Measurements from ENCODE around the gene TTBK1. TPM values are rescaled to one million over a fixed set of nuclear protein-coding genes. Genes with fewer than 3 reads are reported as not detected.

Gene TTBK1
- total and polyA plus RNA-seq, 2 donors from 2014 or later = 0.26 to 0.31 TPM

DNA sequence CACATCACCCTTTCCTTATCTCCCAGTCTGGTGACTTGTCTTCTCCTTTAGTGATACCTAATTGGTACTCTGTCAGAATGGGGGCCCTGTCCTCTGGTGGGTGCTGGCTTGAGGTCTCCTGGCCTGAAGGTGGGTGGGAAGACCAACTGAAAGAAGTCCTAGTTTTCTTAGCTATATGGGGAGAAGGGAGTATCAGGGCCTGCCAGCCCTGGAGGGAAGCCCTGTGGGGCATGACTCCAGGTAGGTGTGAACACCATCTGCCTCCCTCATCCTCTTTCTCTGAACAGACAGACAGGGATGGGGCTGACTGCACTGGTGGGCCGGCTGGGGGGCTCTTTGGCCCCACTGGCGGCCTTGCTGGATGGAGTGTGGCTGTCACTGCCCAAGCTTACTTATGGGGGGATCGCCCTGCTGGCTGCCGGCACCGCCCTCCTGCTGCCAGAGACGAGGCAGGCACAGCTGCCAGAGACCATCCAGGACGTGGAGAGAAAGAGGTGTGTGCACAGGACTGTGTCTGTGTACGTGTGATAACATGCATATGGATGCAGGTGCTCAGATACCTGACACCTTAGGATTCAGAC, 60.6 kb downstream of the TTBK1 start:
- FAIRE-seq (no peak), DNase-seq (no peak)
- Histone ChIP-seq H3K4me3 (ENCODE audit: low read length in 3 of 3) (no peak overlapping the region), H3K36me3 (ENCODE audit: control insufficient read depth in 2 of 3, insufficient read depth in 3 of 3, low read length in 3 of 3) (no peaks in the 10 kb centered on the region), H3K9me3 (ENCODE audit: control insufficient read depth in 2 of 3, insufficient read depth in 1 of 3, low read length in 3 of 3) (no peaks in the 10 kb centered on the region), H3K27ac (ENCODE audit: low read depth in 2 of 2, low read length in 2 of 2) (no peak overlapping the region), H3K9ac (ENCODE audit: low read length in 3 of 3) (no peak overlapping the region), H3K4me1 (ENCODE audit: control insufficient read depth in 2 of 3, insufficient read depth in 2 of 3, low read depth in 1 of 3, low read length in 3 of 3) (peaks cover 0 to 7% (median 0%) of the 10 kb centered on the region in 3 donors), H3K27me3 (ENCODE audit: control insufficient read depth, insufficient read depth, low read length) (no peaks in the 10 kb centered on the region)
- intact Hi-C loops (cut with DNase I) = no loop called here
- TF ChIP-seq, protein P1, sequence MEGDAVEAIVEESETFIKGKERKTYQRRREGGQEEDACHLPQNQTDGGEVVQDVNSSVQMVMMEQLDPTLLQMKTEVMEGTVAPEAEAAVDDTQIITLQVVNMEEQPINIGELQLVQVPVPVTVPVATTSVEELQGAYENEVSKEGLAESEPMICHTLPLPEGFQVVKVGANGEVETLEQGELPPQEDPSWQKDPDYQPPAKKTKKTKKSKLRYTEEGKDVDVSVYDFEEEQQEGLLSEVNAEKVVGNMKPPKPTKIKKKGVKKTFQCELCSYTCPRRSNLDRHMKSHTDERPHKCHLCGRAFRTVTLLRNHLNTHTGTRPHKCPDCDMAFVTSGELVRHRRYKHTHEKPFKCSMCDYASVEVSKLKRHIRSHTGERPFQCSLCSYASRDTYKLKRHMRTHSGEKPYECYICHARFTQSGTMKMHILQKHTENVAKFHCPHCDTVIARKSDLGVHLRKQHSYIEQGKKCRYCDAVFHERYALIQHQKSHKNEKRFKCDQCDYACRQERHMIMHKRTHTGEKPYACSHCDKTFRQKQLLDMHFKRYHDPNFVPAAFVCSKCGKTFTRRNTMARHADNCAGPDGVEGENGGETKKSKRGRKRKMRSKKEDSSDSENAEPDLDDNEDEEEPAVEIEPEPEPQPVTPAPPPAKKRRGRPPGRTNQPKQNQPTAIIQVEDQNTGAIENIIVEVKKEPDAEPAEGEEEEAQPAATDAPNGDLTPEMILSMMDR (IDR thresholded peaks at IDR 0.05; ENCODE audit: borderline replicate concordance, extremely low read depth, insufficient read depth) = no peak

DNA sequence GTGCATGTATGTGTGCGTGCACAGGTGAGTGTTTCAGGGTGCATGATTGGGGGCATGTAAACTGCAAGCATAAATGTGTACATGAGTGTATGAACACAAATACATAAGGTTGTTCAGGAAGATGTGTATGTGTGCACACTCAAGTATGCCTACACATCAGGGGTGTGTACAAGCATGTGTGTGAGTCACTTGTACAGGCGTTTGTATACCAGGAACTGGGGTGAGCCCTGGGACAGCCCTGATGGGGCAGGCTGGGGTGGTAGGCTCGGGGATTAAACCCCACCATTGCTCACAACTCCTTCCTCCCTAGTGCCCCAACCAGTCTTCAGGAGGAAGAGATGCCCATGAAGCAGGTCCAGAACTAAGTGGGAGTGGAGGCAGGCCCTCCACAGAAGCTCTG, 61.1 kb downstream of the TTBK1 start:
- Histone ChIP-seq H3K36me3 (ENCODE audit: control insufficient read depth in 2 of 3, insufficient read depth in 3 of 3, low read length in 3 of 3) (no peaks in the 10 kb centered on the region), H3K9ac (ENCODE audit: low read length in 3 of 3) (no peak overlapping the region), H3K27ac (ENCODE audit: low read depth in 2 of 2, low read length in 2 of 2) (no peak overlapping the region), H3K9me3 (ENCODE audit: control insufficient read depth in 2 of 3, insufficient read depth in 1 of 3, low read length in 3 of 3) (no peaks in the 10 kb centered on the region), H3K27me3 (ENCODE audit: control insufficient read depth, insufficient read depth, low read length) (no peaks in the 10 kb centered on the region), H3K4me3 (ENCODE audit: low read length in 3 of 3) (no peak overlapping the region), H3K4me1 (ENCODE audit: control insufficient read depth in 2 of 3, insufficient read depth in 2 of 3, low read depth in 1 of 3, low read length in 3 of 3) (peaks cover 0 to 8% (median 0%) of the 10 kb centered on the region in 3 donors)
- no peak for FAIRE-seq
- TF ChIP-seq, protein P1 (IDR thresholded peaks at IDR 0.05; ENCODE audit: borderline replicate concordance, extremely low read depth, insufficient read depth) = no peak
- intact Hi-C loops (cut with DNase I) = no loop called here
- no peak for DNase-seq

DNA sequence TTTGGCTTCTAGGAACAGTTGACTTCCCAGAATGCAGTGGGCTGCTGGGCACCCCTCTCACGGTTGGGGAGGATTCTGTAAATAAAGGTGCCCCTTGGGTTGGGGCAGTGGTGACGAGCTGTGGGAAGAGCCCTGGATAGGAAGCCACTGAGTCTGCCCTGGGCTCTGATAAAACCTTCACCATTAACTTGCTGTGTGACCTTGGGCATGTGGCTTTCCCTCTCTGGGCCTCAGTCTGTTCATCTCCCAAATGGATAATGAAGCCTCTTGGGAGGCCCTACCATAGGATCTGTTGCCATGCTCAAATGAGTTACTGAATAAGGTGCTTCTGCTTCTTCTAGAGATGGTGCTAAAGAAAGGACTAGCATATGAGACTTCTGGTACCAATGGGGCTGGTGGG, 61.6 kb downstream of the TTBK1 start:
- TF ChIP-seq, protein P1 (IDR thresholded peaks at IDR 0.05; ENCODE audit: borderline replicate concordance, extremely low read depth, insufficient read depth) = no peak
- no peaks in the 10 kb centered on the region for H3K27me3 ChIP-seq (ENCODE audit: control insufficient read depth, insufficient read depth, low read length)
- intact Hi-C loops (cut with DNase I) = no loop called here
- no peak for DNase-seq
- H3K4me3 ChIP-seq (ENCODE audit: low read length in 3 of 3) = no peak overlapping the region
- H3K9ac ChIP-seq (ENCODE audit: low read length in 3 of 3) = no peak overlapping the region
- FAIRE-seq = no peak
- peaks cover 0 to 8% (median 0%) of the 10 kb centered on the region in 3 donors for H3K4me1 ChIP-seq (ENCODE audit: control insufficient read depth in 2 of 3, insufficient read depth in 2 of 3, low read depth in 1 of 3, low read length in 3 of 3)
- no peak overlapping the region for H3K27ac ChIP-seq (ENCODE audit: low read depth in 2 of 2, low read length in 2 of 2)
- no peaks in the 10 kb centered on the region for H3K9me3 ChIP-seq (ENCODE audit: control insufficient read depth in 2 of 3, insufficient read depth in 1 of 3, low read length in 3 of 3)
- H3K36me3 ChIP-seq (ENCODE audit: control insufficient read depth in 2 of 3, insufficient read depth in 3 of 3, low read length in 3 of 3) = no peaks in the 10 kb centered on the region

DNA sequence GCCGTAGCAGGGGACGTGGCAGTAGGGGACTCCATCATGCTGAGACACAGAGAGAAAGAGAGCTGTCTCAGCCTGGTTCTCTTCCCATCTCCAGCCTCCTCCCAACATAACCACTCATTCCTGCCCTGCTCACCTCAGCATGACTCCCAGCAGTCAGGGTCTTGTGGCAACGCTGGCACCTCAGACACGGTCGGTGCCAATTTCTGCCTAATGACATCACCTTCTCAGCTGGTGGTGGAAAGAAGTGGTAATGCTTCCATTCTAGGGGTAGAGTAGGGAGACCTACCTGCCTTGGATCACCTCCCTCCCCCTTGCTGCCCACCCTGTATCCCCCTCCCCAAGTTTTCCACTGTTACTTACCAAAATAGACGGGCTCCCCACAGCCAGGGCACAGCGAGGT, 62.8 kb downstream of the TTBK1 start:
- Histone ChIP-seq H3K27ac (ENCODE audit: low read depth in 2 of 2, low read length in 2 of 2) (no peak overlapping the region), H3K4me1 (ENCODE audit: control insufficient read depth in 2 of 3, insufficient read depth in 2 of 3, low read depth in 1 of 3, low read length in 3 of 3) (peaks cover 0 to 8% (median 0%) of the 10 kb centered on the region in 3 donors), H3K9ac (ENCODE audit: low read length in 3 of 3) (no peak overlapping the region), H3K9me3 (ENCODE audit: control insufficient read depth in 2 of 3, insufficient read depth in 1 of 3, low read length in 3 of 3) (no peaks in the 10 kb centered on the region), H3K27me3 (ENCODE audit: control insufficient read depth, insufficient read depth, low read length) (no peaks in the 10 kb centered on the region), H3K4me3 (ENCODE audit: low read length in 3 of 3) (no peak overlapping the region), H3K36me3 (ENCODE audit: control insufficient read depth in 2 of 3, insufficient read depth in 3 of 3, low read length in 3 of 3) (no peaks in the 10 kb centered on the region)
- TF ChIP-seq, protein P1 (IDR thresholded peaks at IDR 0.05; ENCODE audit: borderline replicate concordance, extremely low read depth, insufficient read depth) = no peak
- DNase-seq (peak in 1 of 5 donors; percentile 26), FAIRE-seq (no peak)
- intact Hi-C loops (cut with DNase I) = no loop called here

Data from kidney (tissue), 14 donors.